Measurements from ENCODE around the gene DGKD. TPM values are rescaled to one million over a fixed set of nuclear protein-coding genes. Genes with fewer than 3 reads are reported as not detected.

DGKD gene
- total RNA-seq, 1 experiment from 2014 or later = 105 TPM

GRCh38 chr2:233426619-233427342 is 72.5 kb downstream of the DGKD start:
- peaks cover 11% of the 10 kb centered on the region for H3K4me1 Mint-ChIP-seq (ENCODE audit: low read depth, unreplicated experiment)
- no peaks in the 10 kb centered on the region for H3K9me3 Mint-ChIP-seq (ENCODE audit: unreplicated experiment)
- CTCF ChIA-PET = interaction anchor here (0.7 kb wide), 1 partner anchor 295 kb away, joined by 4 read pairs; no protein-coding TSS in a partner anchor
- BruUV-seq (replicated peaks) = no TSS peak
- intact Hi-C loops (cut with micrococcal nuclease; ENCODE audit: unreplicated experiment) = no loop called here
- peaks cover 84% of the 10 kb centered on the region for H3K36me3 Mint-ChIP-seq (ENCODE audit: insufficient read depth, unreplicated experiment)
- DNase-seq = no peak
- no peak for TF ChIP-seq CTCF (IDR thresholded peaks at IDR 0.05; ENCODE audit: insufficient read depth in 1 of 2, low read depth in 1 of 2, low read length in 1 of 2, severe bottlenecking in 1 of 2, unreplicated experiment in 1 of 2)
- H3K4me3 ChIP-seq (ENCODE audit: low read depth, low read length) = no peak overlapping the region
- H3K27me3 Mint-ChIP-seq (ENCODE audit: insufficient read depth, unreplicated experiment) = no peaks in the 10 kb centered on the region
- H3K4me1 ChIP-seq = peaks cover 14% of the 10 kb centered on the region
- H3K36me3 ChIP-seq (ENCODE audit: control insufficient read depth, insufficient read depth, low read length) = no peaks in the 10 kb centered on the region
- H3K9me3 ChIP-seq = no peaks in the 10 kb centered on the region
- H3K4me3 Mint-ChIP-seq (ENCODE audit: unreplicated experiment) = no peak overlapping the region
- POLR2A ChIA-PET = no interaction called here
- H3K27ac Mint-ChIP-seq (ENCODE audit: unreplicated experiment) = peak overlapping the region; percentile 17
- H3K27me3 ChIP-seq (replicated peaks; ENCODE audit: control insufficient read depth, insufficient read depth, low read length) = no peaks in the 10 kb centered on the region

GRCh38 chr2:233428008-233428407 is 73.7 kb downstream of the DGKD start:
- peaks cover 2% of the 10 kb centered on the region for H3K4me1 ChIP-seq
- no peak for TF ChIP-seq CTCF (IDR thresholded peaks at IDR 0.05; ENCODE audit: insufficient read depth in 1 of 2, low read depth in 1 of 2, low read length in 1 of 2, severe bottlenecking in 1 of 2, unreplicated experiment in 1 of 2)
- intact Hi-C loops (cut with micrococcal nuclease; ENCODE audit: unreplicated experiment) = no loop called here
- no peaks in the 10 kb centered on the region for H3K36me3 ChIP-seq (ENCODE audit: control insufficient read depth, insufficient read depth, low read length)
- BruUV-seq (replicated peaks) = no TSS peak
- Mint-ChIP-seq H3K4me1 (ENCODE audit: low read depth, unreplicated experiment) (peaks cover 5% of the 10 kb centered on the region), H3K27me3 (ENCODE audit: insufficient read depth, unreplicated experiment) (no peaks in the 10 kb centered on the region), H3K9me3 (ENCODE audit: unreplicated experiment) (no peaks in the 10 kb centered on the region), H3K4me3 (ENCODE audit: unreplicated experiment) (no peak overlapping the region), H3K27ac (ENCODE audit: unreplicated experiment) (no peak overlapping the region), H3K36me3 (ENCODE audit: insufficient read depth, unreplicated experiment) (peaks cover 87% of the 10 kb centered on the region)
- POLR2A ChIA-PET = no interaction called here
- no peaks in the 10 kb centered on the region for H3K27me3 ChIP-seq (replicated peaks; ENCODE audit: control insufficient read depth, insufficient read depth, low read length)
- no peaks in the 10 kb centered on the region for H3K9me3 ChIP-seq
- H3K4me3 ChIP-seq (ENCODE audit: low read depth, low read length) = no peak overlapping the region
- DNase-seq = no peak
- CTCF ChIA-PET = no interaction called here

- CTCF ChIA-PET = no interaction called here
- no peak overlapping the region for H3K4me3 Mint-ChIP-seq (ENCODE audit: unreplicated experiment)
- H3K9me3 Mint-ChIP-seq (ENCODE audit: unreplicated experiment) = no peaks in the 10 kb centered on the region
- no peak overlapping the region for H3K4me3 ChIP-seq (ENCODE audit: low read depth, low read length)
- no peaks in the 10 kb centered on the region for H3K9me3 ChIP-seq
- no peaks in the 10 kb centered on the region for H3K27me3 Mint-ChIP-seq (ENCODE audit: insufficient read depth, unreplicated experiment)
- intact Hi-C loops (cut with micrococcal nuclease; ENCODE audit: unreplicated experiment) = no loop called here
- no peak for TF ChIP-seq CTCF (IDR thresholded peaks at IDR 0.05; ENCODE audit: insufficient read depth in 1 of 2, low read depth in 1 of 2, low read length in 1 of 2, severe bottlenecking in 1 of 2, unreplicated experiment in 1 of 2)
- no TSS peak for BruUV-seq (replicated peaks)
- no peak for DNase-seq
- no peaks in the 10 kb centered on the region for H3K36me3 ChIP-seq (ENCODE audit: control insufficient read depth, insufficient read depth, low read length)
- H3K27me3 ChIP-seq (replicated peaks; ENCODE audit: control insufficient read depth, insufficient read depth, low read length) = no peaks in the 10 kb centered on the region
- POLR2A ChIA-PET = no interaction called here
- peaks cover 5% of the 10 kb centered on the region for H3K4me1 Mint-ChIP-seq (ENCODE audit: low read depth, unreplicated experiment)
- peaks cover 87% of the 10 kb centered on the region for H3K36me3 Mint-ChIP-seq (ENCODE audit: insufficient read depth, unreplicated experiment)
- H3K27ac Mint-ChIP-seq (ENCODE audit: unreplicated experiment) = no peak overlapping the region
- H3K4me1 ChIP-seq = no peaks in the 10 kb centered on the region; the same call in 1 of the 2 replicates
Observed at GRCh38 chr2:233428438-233428837, 74.1 kb downstream of the DGKD start.

All from Caco-2 (cell line).